Fibroblast of villous mesenchyme (primary cell): ENCODE data around the gene TESK1. TPM values are rescaled to one million over a fixed set of nuclear protein-coding genes. Genes with fewer than 3 reads are reported as not detected.
"Not testable (repeated sequence)": the region's sequence is repeated elsewhere in the genome, so short reads cannot be mapped to it uniquely, and the experiment has no call there.

Source experiments
- DNase-seq: peaks from one replicate; pipeline ENCODE4 v3.0.0-alpha.2; 2010; ENCODE audit warnings: low read depth
- H3K4me3 ChIP-seq: 2 replicates; pipeline ENCODE4 v1.5.1; 2011; ENCODE audit warnings: low read depth, mild to moderate bottlenecking, low read length
- total RNA-seq: library from RNA; depleted of rRNA; stranded (reverse); fragments of >200 nt; gene quantifications from 2 replicates; pipeline ENCODE4 v1.2.3, GENCODE V29; 2012
- TF ChIP-seq, protein P1 (sequence below): IDR thresholded peaks from 2 replicates; pipeline ENCODE4 v1.5.1; 2012; ENCODE audit warnings: low read depth, mild to moderate bottlenecking, low read length; ENCODE audit not compliant: insufficient read depth

The TESK1 gene
- total RNA-seq, 1 donor, result 13.0 TPM

DNA sequence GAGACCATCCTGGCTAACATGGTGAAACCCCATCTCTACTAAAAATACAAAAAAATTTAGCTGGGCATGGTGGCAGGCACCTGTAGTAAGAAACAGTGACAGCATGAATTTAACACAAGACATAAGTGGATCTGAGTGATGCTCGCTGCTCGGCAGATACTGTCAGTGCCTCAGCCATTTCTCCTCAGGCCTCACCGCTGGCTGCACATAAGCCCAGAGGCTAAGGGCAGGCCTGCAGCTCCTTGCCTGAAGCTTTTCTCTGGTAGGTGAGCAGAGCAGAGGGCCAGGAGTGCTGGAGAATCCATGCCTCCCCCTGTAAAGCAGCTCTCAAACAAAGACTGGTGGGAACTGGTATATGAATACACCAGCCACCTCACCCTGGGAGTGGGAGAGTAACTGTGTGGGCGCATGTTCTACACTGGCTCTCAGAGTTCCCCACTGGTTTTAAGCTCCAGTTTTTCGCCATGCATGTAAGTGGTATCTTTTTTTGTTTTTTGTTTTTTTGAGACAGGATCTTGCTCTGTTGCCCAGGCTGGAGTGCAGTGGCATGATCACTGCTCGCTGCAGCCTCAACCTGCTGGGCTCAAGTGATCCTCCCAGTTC lies 23.4 kb downstream of the TESK1 start:
- TF ChIP-seq, protein P1, sequence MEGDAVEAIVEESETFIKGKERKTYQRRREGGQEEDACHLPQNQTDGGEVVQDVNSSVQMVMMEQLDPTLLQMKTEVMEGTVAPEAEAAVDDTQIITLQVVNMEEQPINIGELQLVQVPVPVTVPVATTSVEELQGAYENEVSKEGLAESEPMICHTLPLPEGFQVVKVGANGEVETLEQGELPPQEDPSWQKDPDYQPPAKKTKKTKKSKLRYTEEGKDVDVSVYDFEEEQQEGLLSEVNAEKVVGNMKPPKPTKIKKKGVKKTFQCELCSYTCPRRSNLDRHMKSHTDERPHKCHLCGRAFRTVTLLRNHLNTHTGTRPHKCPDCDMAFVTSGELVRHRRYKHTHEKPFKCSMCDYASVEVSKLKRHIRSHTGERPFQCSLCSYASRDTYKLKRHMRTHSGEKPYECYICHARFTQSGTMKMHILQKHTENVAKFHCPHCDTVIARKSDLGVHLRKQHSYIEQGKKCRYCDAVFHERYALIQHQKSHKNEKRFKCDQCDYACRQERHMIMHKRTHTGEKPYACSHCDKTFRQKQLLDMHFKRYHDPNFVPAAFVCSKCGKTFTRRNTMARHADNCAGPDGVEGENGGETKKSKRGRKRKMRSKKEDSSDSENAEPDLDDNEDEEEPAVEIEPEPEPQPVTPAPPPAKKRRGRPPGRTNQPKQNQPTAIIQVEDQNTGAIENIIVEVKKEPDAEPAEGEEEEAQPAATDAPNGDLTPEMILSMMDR, result no peak
- no peak overlapping the region for H3K4me3 ChIP-seq
- DNase-seq, result no peak

DNA sequence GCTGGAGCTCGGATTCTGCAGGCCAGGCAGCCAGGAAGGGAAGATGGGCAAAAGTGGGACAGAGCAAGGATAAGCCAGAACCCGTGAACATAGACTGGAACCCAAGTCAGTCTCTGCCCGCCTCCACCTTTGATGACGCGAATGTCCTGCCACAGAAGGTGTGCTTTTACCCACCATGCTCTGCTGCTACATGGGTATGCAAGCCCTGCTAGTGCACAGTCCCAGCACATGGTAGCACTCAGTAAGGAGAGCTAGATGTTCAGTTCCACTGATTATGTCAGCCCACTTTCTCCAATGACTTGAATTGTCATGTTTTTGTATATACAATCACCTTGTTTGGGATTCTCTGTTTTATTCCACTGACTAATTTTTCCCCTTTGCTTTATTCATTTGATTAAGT lies 24.5 kb downstream of the TESK1 start:
- no peak overlapping the region for H3K4me3 ChIP-seq
- TF ChIP-seq, protein P1, result no peak

DNA sequence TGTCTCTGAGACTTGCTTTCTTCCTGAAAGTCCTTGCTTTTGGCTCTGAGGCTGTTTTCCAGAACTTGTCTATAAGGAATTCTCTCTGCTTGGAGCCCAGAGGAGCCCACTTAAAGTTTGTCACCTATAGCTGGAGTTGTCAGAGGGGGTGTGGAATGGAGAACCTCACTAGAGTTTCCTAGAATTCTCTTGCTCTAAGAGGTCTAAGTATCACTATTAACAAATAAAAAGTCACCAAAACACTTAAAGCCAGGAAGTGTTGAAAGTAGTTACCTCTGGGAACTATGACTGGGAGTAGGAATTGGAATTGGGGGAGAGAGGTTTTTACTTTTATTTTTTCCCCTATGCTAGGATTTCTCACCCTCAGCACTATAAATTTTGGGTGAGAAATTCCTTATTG lies 30.7 kb downstream of the TESK1 start:
- no peak overlapping the region for H3K4me3 ChIP-seq
- TF ChIP-seq, protein P1, result no peak
- DNase-seq, result no peak

More for the DNA sequence above, 24.5 kb downstream of the TESK1 start:
- DNase-seq, result no peak

DNA sequence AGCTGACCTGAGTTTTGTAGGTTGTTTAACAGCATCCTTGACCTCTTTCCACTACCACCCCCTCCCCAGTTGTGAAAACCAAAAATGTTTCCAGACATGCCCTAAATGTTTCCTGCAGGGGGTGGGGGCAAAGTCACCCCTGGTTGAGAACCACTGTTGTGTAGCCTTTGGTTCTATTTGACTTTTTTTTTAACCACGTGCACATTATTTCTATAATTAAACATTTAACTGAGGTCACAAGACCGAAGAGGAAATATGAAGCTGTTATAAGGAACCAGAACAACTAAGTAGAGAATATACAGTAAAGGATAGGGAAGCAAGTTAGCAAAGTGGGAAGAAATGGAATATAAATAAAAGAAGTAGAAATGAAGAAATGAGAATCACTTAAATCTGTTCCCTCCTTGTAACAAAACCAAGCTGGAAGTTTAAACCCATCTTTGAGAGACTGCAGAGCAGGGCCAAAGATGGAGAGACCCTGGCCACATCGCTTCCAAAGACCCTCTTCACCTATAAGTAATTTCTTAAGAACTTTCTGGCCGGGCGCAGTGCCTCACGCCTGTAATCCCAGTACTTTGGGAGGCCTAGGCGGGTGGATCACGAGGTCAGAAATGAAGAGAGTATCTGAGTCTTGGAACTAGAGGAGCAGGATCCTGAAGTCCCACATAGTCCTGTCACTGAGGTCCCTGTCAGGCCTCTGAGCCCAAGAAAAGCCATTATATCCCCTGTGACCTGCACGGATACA lies 31.2 kb downstream of the TESK1 start:
- DNase-seq, result no peak
- TF ChIP-seq, protein P1, result no peak
- no peak overlapping the region for H3K4me3 ChIP-seq

DNA sequence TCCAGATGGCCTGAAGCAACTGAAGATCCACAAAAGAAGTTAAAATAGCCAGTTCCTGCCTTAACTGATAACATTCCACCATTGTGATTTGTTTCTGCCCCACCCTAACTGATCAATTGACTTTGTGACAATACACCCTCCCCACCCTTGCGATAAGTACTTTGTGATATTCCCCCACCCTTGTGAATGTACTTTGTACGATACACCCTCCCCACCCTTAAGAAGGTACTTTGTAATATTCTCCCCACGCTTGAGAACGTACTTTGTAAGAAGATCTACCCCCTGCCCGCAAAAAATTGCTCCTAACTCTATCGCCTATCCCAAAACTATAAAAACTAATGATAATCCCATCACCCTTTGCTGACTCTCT lies 31.8 kb downstream of the TESK1 start:
- not testable (repeated sequence) for DNase-seq, H3K4me3 ChIP-seq

DNA sequence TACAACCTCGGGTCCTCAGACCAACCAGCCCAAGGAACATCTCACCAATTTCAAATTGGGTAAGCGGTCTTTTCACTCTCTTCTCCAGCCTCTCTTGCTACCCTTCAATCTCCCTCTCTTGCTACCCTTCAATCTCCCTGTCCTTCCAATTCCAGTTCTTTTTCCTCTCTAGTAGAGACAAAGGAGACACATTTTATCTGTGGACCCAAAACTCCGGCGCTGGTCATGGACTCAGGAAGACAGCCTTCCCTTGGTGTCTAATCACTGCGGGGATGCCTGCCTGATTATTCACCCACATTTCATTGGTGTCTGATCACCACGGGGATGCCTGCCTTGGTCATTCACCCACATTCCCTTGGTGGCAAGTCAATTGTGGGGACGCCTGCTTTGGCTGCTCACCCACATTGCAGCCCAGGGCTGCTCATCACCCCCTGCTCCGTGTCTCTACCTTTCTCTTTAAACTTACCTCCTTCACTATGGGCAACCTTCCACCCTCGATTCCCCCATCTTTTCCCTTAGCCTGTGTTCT lies 32.4 kb downstream of the TESK1 start:
- not testable (repeated sequence) for DNase-seq, H3K4me3 ChIP-seq

DNA sequence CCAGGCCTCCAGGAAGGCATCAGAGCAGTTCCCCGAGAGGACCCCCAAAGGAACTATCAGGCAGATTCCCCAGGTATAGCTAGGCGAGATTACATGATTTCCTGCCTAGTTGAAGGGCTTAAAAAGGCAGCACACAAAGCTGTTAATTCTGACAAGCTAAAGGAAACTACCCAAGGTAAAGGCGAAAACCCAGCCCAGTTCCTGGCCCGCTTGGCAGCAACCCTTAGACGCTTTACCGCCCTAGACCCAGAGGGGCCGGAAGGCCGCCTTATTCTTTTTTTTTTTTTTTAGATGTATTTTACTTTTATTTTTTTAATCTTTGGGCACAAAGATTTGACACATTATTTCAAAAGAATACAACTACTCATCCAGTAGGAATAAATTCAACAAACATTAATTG lies 33.7 kb downstream of the TESK1 start:
- H3K4me3 ChIP-seq, DNase-seq: not testable (repeated sequence)

DNA sequence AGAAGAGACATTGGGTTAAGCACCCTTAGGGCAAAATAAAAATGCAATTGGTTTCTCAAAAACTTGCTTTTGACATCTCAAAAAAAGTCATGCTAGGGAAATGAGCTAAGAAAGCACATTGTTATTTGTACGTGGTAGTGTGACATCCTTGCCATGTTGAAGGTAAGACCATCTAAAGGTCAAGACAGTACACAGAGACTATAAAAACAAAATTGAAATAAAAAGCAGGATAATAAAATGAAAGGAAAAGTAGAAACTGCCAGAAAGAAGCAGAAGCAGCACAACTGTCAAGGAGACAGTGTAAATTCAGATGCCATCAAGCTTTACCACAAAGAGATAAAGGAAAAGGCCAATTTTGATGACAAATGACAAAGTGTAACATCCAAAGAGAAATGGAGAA lies 34.2 kb downstream of the TESK1 start:
- H3K4me3 ChIP-seq, DNase-seq: not testable (repeated sequence)

DNA sequence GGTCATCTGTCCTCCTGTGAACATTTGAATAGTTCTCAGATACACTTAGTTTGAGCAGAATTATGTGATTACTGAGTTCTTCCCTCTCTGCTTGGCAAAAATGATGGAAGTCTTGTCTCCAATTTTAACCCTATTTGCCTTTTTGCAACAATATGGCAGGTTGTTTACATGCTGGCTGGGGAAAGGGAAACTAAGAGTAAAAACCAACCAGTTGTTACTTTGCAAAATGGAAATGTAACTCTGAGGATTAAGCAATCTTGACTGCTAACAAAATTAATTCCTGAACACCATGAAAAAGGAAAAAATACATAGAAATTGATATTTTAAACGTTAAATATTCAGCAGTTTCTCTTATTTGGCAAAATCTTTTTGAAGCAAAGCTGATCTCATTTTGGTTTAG lies 34.6 kb downstream of the TESK1 start:
- H3K4me3 ChIP-seq, result no peak overlapping the region

DNA sequence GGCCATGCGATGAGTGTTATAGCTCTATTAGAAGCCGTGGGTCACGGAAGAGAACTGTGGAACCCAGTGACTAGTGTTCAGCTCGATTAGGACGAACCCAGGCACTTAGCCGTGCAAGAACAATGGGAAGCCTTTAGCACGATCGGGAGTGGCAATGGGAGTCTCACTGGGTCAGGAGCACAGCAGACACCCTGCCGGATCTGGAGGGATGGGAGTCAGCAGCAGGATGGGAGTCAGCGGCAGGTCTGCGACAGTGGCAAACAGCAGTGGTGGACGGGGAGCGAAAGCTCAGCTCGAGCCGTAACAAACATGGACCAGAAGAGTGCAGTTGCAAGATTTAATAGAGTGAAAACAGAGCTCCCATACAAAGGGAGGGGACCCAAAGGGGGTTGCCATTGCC lies 35.4 kb downstream of the TESK1 start:
- H3K4me3 ChIP-seq, DNase-seq: not testable (repeated sequence)

More for the DNA sequence above, 34.6 kb downstream of the TESK1 start:
- DNase-seq, result no peak
- TF ChIP-seq, protein P1, result no peak

DNA sequence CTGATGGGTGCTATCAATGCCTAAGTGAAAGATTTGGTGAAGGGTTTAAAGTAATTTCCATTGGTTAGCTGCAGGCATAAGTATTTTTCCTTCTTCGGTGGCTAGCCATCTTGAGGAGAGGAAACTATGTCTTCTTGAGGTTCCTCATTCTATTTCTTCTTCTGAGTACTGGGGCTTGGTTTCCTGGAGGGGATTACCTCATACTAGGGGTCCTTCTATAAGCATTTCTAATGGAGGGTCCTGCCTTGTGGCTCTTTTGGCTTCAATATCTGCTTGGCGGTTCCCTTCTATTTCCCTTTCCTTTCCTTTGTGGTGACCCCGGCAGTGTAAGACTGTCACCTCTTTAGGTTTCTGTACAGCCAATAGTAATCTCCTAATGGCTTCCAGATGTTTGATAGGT lies 36.4 kb downstream of the TESK1 start:
- DNase-seq, H3K4me3 ChIP-seq: not testable (repeated sequence)
